ENCODE measurements around the gene KLHL41. TPM values are rescaled to one million over a fixed set of nuclear protein-coding genes. Genes with fewer than 3 reads are reported as not detected.

Gene KLHL41
- total RNA-seq: under 1 TPM in 1 of 2 experiments, not detected in 1; 0.46 TPM

- H3K4me3 Mint-ChIP-seq: no peak within 1 kb of the TSS
- ATAC-seq: no peak
- CTCF ChIA-PET: interaction anchor here (0.6 kb wide), 1 partner anchor 977 kb away, joined by 3 read pairs; no protein-coding TSS in a partner anchor
- intact Hi-C loops (cut with DNase I, micrococcal nuclease): no loop called here
- peaks cover 6% of the 10 kb centered on the region for H3K4me1 Mint-ChIP-seq
- H3K36me3 Mint-ChIP-seq (ENCODE audit: low read depth): peaks cover 6% of the 10 kb centered on the region
- no peak within 1 kb of the TSS for H3K27ac Mint-ChIP-seq
- POLR2A ChIA-PET: no interaction called here
- DNase-seq: no peak
- no peaks in the 10 kb centered on the region for H3K27me3 Mint-ChIP-seq
- H3K9me3 Mint-ChIP-seq (ENCODE audit: low read depth): no peaks in the 10 kb centered on the region
These were observed at the start of gene KLHL41 for GRCh38 chr2:169509298-169509885. Gene KLHL41 (plus strand): TSS chr2:169509702. CDS start chr2:169509779, 77 bp downstream.

- Mint-ChIP-seq H3K4me3 (no peak overlapping the region), H3K36me3 (ENCODE audit: low read depth) (no peaks in the 10 kb centered on the region), H3K27me3 (no peaks in the 10 kb centered on the region), H3K9me3 (ENCODE audit: low read depth) (no peaks in the 10 kb centered on the region), H3K4me1 (no peaks in the 10 kb centered on the region), H3K27ac (no peak overlapping the region)
- ATAC-seq: no peak
- intact Hi-C loops (cut with DNase I, micrococcal nuclease): loop anchor here (5.0 kb wide), 3 partner anchors 101 to 489 kb away; no protein-coding TSS in a partner anchor
- DNase-seq: no peak
- POLR2A ChIA-PET: interaction anchor here (0.6 kb wide), 1 partner anchor 328 kb away, joined by 3 read pairs; no protein-coding TSS in a partner anchor
- CTCF ChIA-PET: interaction anchor here (0.6 to 1.0 kb wide), 2 partner anchors 26 to 284 kb away, joined by 3 to 4 read pairs; no protein-coding TSS in a partner anchor
These were observed 48.4 kb upstream of the KLHL41 start for GRCh38 chr2:169461143-169461542.

GRCh38 chr2:169462896-169463695, 46.4 kb upstream of the KLHL41 start:
- intact Hi-C loops (cut with DNase I, micrococcal nuclease): loop anchor here (5.0 kb wide), 3 partner anchors 99 to 491 kb away; no protein-coding TSS in a partner anchor
- H3K27me3 Mint-ChIP-seq: no peaks in the 10 kb centered on the region
- no peaks in the 10 kb centered on the region for H3K4me1 Mint-ChIP-seq
- no peak overlapping the region for H3K4me3 Mint-ChIP-seq
- DNase-seq (no peak), ATAC-seq (no peak)
- ChIA-PET POLR2A (no interaction called here), CTCF (interaction anchor here (0.7 to 1.1 kb wide), 6 partner anchors 9 to 520 kb away, joined by 3 read pairs; partner anchors contain the start of gene BBS5)
- no peak overlapping the region for H3K27ac Mint-ChIP-seq
- no peaks in the 10 kb centered on the region for H3K9me3 Mint-ChIP-seq (ENCODE audit: low read depth)
- no peaks in the 10 kb centered on the region for H3K36me3 Mint-ChIP-seq (ENCODE audit: low read depth)

GRCh38 chr2:169464466-169464865, 45.0 kb upstream of the KLHL41 start:
- Mint-ChIP-seq H3K4me1 (no peaks in the 10 kb centered on the region), H3K27me3 (no peaks in the 10 kb centered on the region), H3K9me3 (ENCODE audit: low read depth) (no peaks in the 10 kb centered on the region), H3K27ac (no peak overlapping the region), H3K36me3 (ENCODE audit: low read depth) (no peaks in the 10 kb centered on the region), H3K4me3 (no peak overlapping the region)
- DNase-seq (no peak), ATAC-seq (no peak)
- intact Hi-C loops (cut with DNase I, micrococcal nuclease): loop anchor here (5.0 kb wide), 3 partner anchors 98 to 492 kb away; no protein-coding TSS in a partner anchor
- POLR2A ChIA-PET: no interaction called here
- CTCF ChIA-PET: interaction anchor here (1.1 kb wide), 1 partner anchor 14 kb away, joined by 3 read pairs; no protein-coding TSS in a partner anchor

- Mint-ChIP-seq H3K9me3 (ENCODE audit: low read depth) (no peaks in the 10 kb centered on the region), H3K36me3 (ENCODE audit: low read depth) (no peaks in the 10 kb centered on the region), H3K4me1 (no peaks in the 10 kb centered on the region), H3K27ac (no peak overlapping the region), H3K4me3 (no peak overlapping the region), H3K27me3 (no peaks in the 10 kb centered on the region)
- ChIA-PET CTCF (no interaction called here), POLR2A (no interaction called here)
- ATAC-seq (peak; percentile 59), DNase-seq (no peak)
- intact Hi-C loops (cut with DNase I, micrococcal nuclease): loop anchor here (5.0 kb wide), 3 partner anchors 97 to 493 kb away; no protein-coding TSS in a partner anchor
These were observed 44.6 kb upstream of the KLHL41 start for GRCh38 chr2:169464882-169465281.

GRCh38 chr2:169468841-169469240, 40.7 kb upstream of the KLHL41 start:
- H3K27ac Mint-ChIP-seq: no peak overlapping the region
- H3K36me3 Mint-ChIP-seq (ENCODE audit: low read depth): no peaks in the 10 kb centered on the region
- peak; percentile 54 for ATAC-seq
- no peaks in the 10 kb centered on the region for H3K4me1 Mint-ChIP-seq
- POLR2A ChIA-PET: no interaction called here
- no peaks in the 10 kb centered on the region for H3K27me3 Mint-ChIP-seq
- H3K9me3 Mint-ChIP-seq (ENCODE audit: low read depth): no peaks in the 10 kb centered on the region
- DNase-seq: no peak
- intact Hi-C loops (cut with DNase I, micrococcal nuclease): no loop called here
- CTCF ChIA-PET: interaction anchor here (1.4 kb wide), 1 partner anchor 11 kb away, joined by 12 read pairs; the partner anchor contains the start of gene BBS5
- H3K4me3 Mint-ChIP-seq: no peak overlapping the region

- H3K27me3 Mint-ChIP-seq: no peaks in the 10 kb centered on the region
- no peak overlapping the region for H3K27ac Mint-ChIP-seq
- ChIA-PET CTCF (interaction anchor here (1.4 kb wide), 1 partner anchor 9 kb away, joined by 12 read pairs; the partner anchor contains the start of gene BBS5), POLR2A (no interaction called here)
- DNase-seq (no peak), ATAC-seq (peak; percentile 49)
- no peak overlapping the region for H3K4me3 Mint-ChIP-seq
- H3K4me1 Mint-ChIP-seq: no peaks in the 10 kb centered on the region
- no peaks in the 10 kb centered on the region for H3K9me3 Mint-ChIP-seq (ENCODE audit: low read depth)
- H3K36me3 Mint-ChIP-seq (ENCODE audit: low read depth): no peaks in the 10 kb centered on the region
- intact Hi-C loops (cut with DNase I, micrococcal nuclease): no loop called here
These were observed 39.4 kb upstream of the KLHL41 start for GRCh38 chr2:169469952-169470572.

- intact Hi-C loops (cut with DNase I, micrococcal nuclease): no loop called here
These were observed 37.3 kb upstream of the KLHL41 start for GRCh38 chr2:169472249-169472648.

GRCh38 chr2:169476459-169476858, 33.0 kb upstream of the KLHL41 start:
- ChIA-PET POLR2A (no interaction called here), CTCF (no interaction called here)
- ATAC-seq (no peak), DNase-seq (no peak)
- Mint-ChIP-seq H3K27ac (no peak overlapping the region), H3K4me3 (no peak overlapping the region), H3K4me1 (peaks cover 14% of the 10 kb centered on the region), H3K9me3 (ENCODE audit: low read depth) (no peaks in the 10 kb centered on the region), H3K27me3 (no peaks in the 10 kb centered on the region), H3K36me3 (ENCODE audit: low read depth) (no peaks in the 10 kb centered on the region)
- intact Hi-C loops (cut with DNase I, micrococcal nuclease): loop anchor here in 1 of 2 experiments (5.0 kb wide), 1 partner anchor 216 kb away; the partner anchor contains the start of genes CFAP210 and PHOSPHO2

More at GRCh38 chr2:169472249-169472648, 37.3 kb upstream of the KLHL41 start:
- no peaks in the 10 kb centered on the region for H3K9me3 Mint-ChIP-seq (ENCODE audit: low read depth)
- H3K27me3 Mint-ChIP-seq: no peaks in the 10 kb centered on the region
- H3K27ac Mint-ChIP-seq: no peak overlapping the region
- ChIA-PET POLR2A (no interaction called here), CTCF (interaction anchor here (1.1 to 1.2 kb wide), 2 partner anchors 9 to 20 kb away, joined by 3 read pairs; no protein-coding TSS in a partner anchor)
- H3K4me1 Mint-ChIP-seq: no peaks in the 10 kb centered on the region
- no peak overlapping the region for H3K4me3 Mint-ChIP-seq
- DNase-seq (no peak), ATAC-seq (no peak)
- no peaks in the 10 kb centered on the region for H3K36me3 Mint-ChIP-seq (ENCODE audit: low read depth)

- CTCF ChIA-PET: interaction anchor here (0.9 to 1.3 kb wide), 3 partner anchors 14 to 454 kb away, joined by 3 read pairs; no protein-coding TSS in a partner anchor
- H3K4me1 Mint-ChIP-seq: peaks cover 14% of the 10 kb centered on the region
- peak overlapping the region; percentile 1 for H3K27ac Mint-ChIP-seq
- H3K27me3 Mint-ChIP-seq: no peaks in the 10 kb centered on the region
- H3K4me3 Mint-ChIP-seq: peak overlapping the region; percentile 87
- H3K36me3 Mint-ChIP-seq (ENCODE audit: low read depth): peaks cover 2% of the 10 kb centered on the region
- H3K9me3 Mint-ChIP-seq (ENCODE audit: low read depth): no peaks in the 10 kb centered on the region
- intact Hi-C loops (cut with DNase I, micrococcal nuclease): loop anchor here in 1 of 2 experiments (2.0 to 5.0 kb wide), 2 partner anchors 116 to 214 kb away; partner anchors contain the start of genes CFAP210, LRP2 and PHOSPHO2
- no peak for DNase-seq
- POLR2A ChIA-PET: no interaction called here
- no peak for ATAC-seq
These were observed 31.2 kb upstream of the KLHL41 start for GRCh38 chr2:169478339-169478738.

Data from activated CD4-positive, alpha-beta T cell treated with anti-CD3 and anti-CD28 coated beads for 36 hours (primary cell).